Erythroblast (primary cell): ENCODE results near the gene AGMO.

Source experiments
- GATA1 ChIP-seq: IDR thresholded peaks from 2 replicates; pipeline ENCODE4 v1.6.1; 2011; ENCODE audit warnings: low read depth, mild to moderate bottlenecking, control low read depth, low read length, moderate library complexity
- POLR2A ChIP-seq: IDR thresholded peaks from 2 replicates; pipeline ENCODE4 v1.6.1; 2011; ENCODE audit warnings: mild to moderate bottlenecking, low read length

DNA sequence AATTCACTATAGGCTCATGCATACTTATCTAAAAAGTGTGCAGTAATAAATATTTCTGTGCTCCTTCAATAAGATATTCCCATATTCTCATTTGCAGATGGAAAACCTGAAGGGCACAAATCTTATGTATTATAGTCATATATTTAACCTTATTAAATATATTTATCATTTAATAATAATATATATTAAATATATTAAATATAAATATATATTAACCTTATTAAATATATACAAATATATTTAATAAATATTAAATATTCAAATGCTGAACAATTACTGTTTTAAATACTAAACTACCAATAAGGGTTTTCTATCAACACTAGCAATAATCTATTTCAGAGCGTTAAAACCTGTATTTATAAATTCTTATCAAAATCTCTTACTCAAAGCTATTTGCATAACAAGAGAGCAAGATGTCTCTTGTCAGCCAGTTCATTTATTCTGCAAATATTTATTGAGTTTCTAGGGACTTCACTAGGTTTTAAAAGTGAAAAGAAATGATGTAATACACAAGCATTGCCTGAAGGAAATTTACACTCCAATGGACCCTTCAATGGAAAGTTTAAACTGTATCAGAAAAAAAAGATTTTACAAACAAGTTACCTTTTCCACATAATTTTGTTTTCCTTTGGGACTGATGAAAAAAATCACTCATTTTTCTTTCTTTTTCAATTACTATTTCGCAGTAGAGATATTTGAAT, 159.2 kb downstream of the AGMO start:
- no peak for TF ChIP-seq POLR2A
- TF ChIP-seq GATA1: no peak
